B cell (primary cell): ENCODE measurements around the gene IFNA1. TPM values are rescaled to one million over a fixed set of nuclear protein-coding genes. Genes with fewer than 3 reads are reported as not detected.

Experiments used
- ATAC-seq: fragments of 200-7000 bp; cut with Tn5 transposase; one replicate; pipeline ENCODE4 v1.10.0; 2021; ENCODE audit warnings: low read depth, mild to moderate bottlenecking, moderate number of reproducible peaks, moderate library complexity
- CTCF ChIA-PET: fragments of 350-600 bp; sonication (Branson Sonifier 250); formaldehyde crosslinking; loops from one replicate; lab custom pipeline; 2021; ENCODE audit warnings: antibody characterized with exemption, inconsistent platforms; lab: Charles Lee
- POLR2A ChIA-PET: fragments of 350-600 bp; sonication (Branson Sonifier 250); formaldehyde crosslinking; loops from one replicate; lab custom pipeline; 2021; ENCODE audit warnings: antibody characterized with exemption; lab: Charles Lee
- DNase-seq: peaks from one replicate; pipeline ENCODE4 v3.0.0; 2013
- H2AFZ ChIP-seq: 2 replicates; pipeline ENCODE4 v1.6.1; 2012; ENCODE audit warnings: mild to moderate bottlenecking, low read depth, low read length; ENCODE audit not compliant: insufficient read depth, poor library complexity, severe bottlenecking
- H3K27ac ChIP-seq, 2 donors: 1 replicate in 1 of 2; 2 replicates in 1 of 2; pipeline ENCODE4 v1.5.1; 2012 to 2013; ENCODE audit warnings: low read length in 2 of 2, mild to moderate bottlenecking in 2 of 2, moderate library complexity in 1 of 2
- H3K27me3 ChIP-seq, 4 experiments: fragments of 200-600 bp in 1 of 4; sonication (generic) in 1 of 4; replicated peaks in 1 of 4; 1 replicate in 2 of 4; 2 replicates in 2 of 4; pipeline versions ENCODE4 v1.6.1 to v1.7.0; 2013 to 2016; ENCODE audit warnings: low read length in 3 of 4, mild to moderate bottlenecking in 2 of 4, mixed read lengths in 1 of 4, moderate library complexity in 1 of 4; ENCODE audit not compliant: insufficient read depth in 4 of 4, control insufficient read depth in 3 of 4; ENCODE audit errors: control extremely low read depth in 1 of 4
- H3K36me3 ChIP-seq, 2 experiments: replicated peaks in 1 of 2; 1 replicate in 1 of 2; 2 replicates in 1 of 2; pipeline versions ENCODE4 v1.6.1 to v1.7.1; 2013; ENCODE audit warnings: low read length in 1 of 2; ENCODE audit not compliant: insufficient read depth in 2 of 2, control insufficient read depth in 1 of 2; ENCODE audit errors: control extremely low read depth in 1 of 2, extremely low read depth in 1 of 2
- H3K4me1 ChIP-seq, 2 donors: fragments of 200-600 bp in 1 of 2; sonication (generic) in 1 of 2; 1 replicate in 1 of 2; 2 replicates in 1 of 2; pipeline versions ENCODE4 v1.5.1 to v1.6.1; 2013 to 2017; ENCODE audit warnings: low read length in 2 of 2; ENCODE audit not compliant: control insufficient read depth in 2 of 2, insufficient read depth in 2 of 2
- H3K4me2 ChIP-seq: replicated peaks from 2 replicates; pipeline ENCODE3; 2012; ENCODE audit warnings: mild to moderate bottlenecking, low read depth, low read length; ENCODE audit not compliant: poor library complexity, severe bottlenecking
- H3K4me3 ChIP-seq, 5 experiments: fragments of 200-600 bp in 1 of 5; sonication (generic) in 1 of 5; 1 replicate in 3 of 5; 2 replicates in 2 of 5; pipeline versions ENCODE4 v1.5.1 to v1.7.0; 2011 to 2016; ENCODE audit warnings: low read length in 4 of 5, mild to moderate bottlenecking in 4 of 5, low read depth in 2 of 5, control low read depth in 1 of 5, moderate library complexity in 1 of 5; ENCODE audit not compliant: insufficient read depth in 1 of 5; ENCODE audit errors: control extremely low read depth in 1 of 5, extremely low read depth in 1 of 5
- H3K79me2 ChIP-seq: fragments of 200-600 bp; sonication (generic); one replicate; pipeline ENCODE4 v1.6.0; 2016; ENCODE audit warnings: low read length; ENCODE audit not compliant: control insufficient read depth, insufficient read depth
- H3K9ac ChIP-seq: fragments of 200-600 bp; sonication (generic); 2 replicates; pipeline ENCODE4 v1.6.1; 2017; ENCODE audit warnings: mild to moderate bottlenecking, low read length, moderate library complexity
- H3K9me3 ChIP-seq, 3 donors: one replicate each; pipeline versions ENCODE4 v1.6.1 to v1.7.1; 2013; ENCODE audit warnings: low read length in 2 of 3; ENCODE audit not compliant: control insufficient read depth in 2 of 3, insufficient read depth in 1 of 3; ENCODE audit errors: control extremely low read depth in 1 of 3
- H4K20me1 ChIP-seq: 2 replicates; pipeline ENCODE4 v1.6.0; 2012; ENCODE audit warnings: mild to moderate bottlenecking, low read length; ENCODE audit not compliant: insufficient read depth, control insufficient read depth, poor library complexity, severe bottlenecking
- H3K27ac Mint-ChIP-seq: one replicate; pipeline ENCODE4 v1.8.0; 2021; ENCODE audit warnings: mixed read lengths
- H3K27me3 Mint-ChIP-seq: one replicate; pipeline ENCODE4 v1.8.0; 2021; ENCODE audit warnings: mixed read lengths
- H3K4me1 Mint-ChIP-seq: one replicate; pipeline ENCODE4 v1.8.0; 2021; ENCODE audit warnings: mixed read lengths
- H3K4me3 Mint-ChIP-seq: one replicate; pipeline ENCODE4 v1.8.0; 2021; ENCODE audit warnings: mixed read lengths
- H3K9me3 Mint-ChIP-seq: one replicate; pipeline ENCODE4 v1.8.0; 2022; ENCODE audit warnings: mixed read lengths; ENCODE audit not compliant: insufficient read depth
- CTCF ChIP-seq: fragments of 200-600 bp; IDR thresholded peaks from one replicate; pipeline ENCODE4 v1.8.0; 2022; ENCODE audit warnings: antibody characterized with exemption, mild to moderate bottlenecking
- EZH2 ChIP-seq: IDR thresholded peaks from 2 replicates; pipeline ENCODE4 v1.6.1; 2012; ENCODE audit warnings: borderline replicate concordance, low read depth, mild to moderate bottlenecking, moderate library complexity, low read length; ENCODE audit not compliant: insufficient read depth, poor library complexity, severe bottlenecking
- WGBS: methylation state at CpG from one replicate; pipeline ENCODE4 v1.1.5; 2013; ENCODE audit warnings: missing lambda C conversion rate; ENCODE audit not compliant: insufficient coverage; 5-methylcytosine and 5-hydroxymethylcytosine counted together
- intact Hi-C: fragments of 100-400 bp; cut with micrococcal nuclease; formaldehyde crosslinking; loops from one replicate; pipeline ENCODE4 v1.10.0; 2022
- polyA plus RNA-seq: library from polyadenylated mRNA; depleted of rRNA; stranded (reverse); fragments of >200 nt; gene quantifications from 2 replicates; pipeline ENCODE4 v1.2.3, GENCODE V29; 2012
- total RNA-seq, 2 donors: library from RNA; stranded (reverse); fragments of 120-200 nt in 1 of 2; gene quantifications; 1 replicate in 1 of 2; 2 replicates in 1 of 2; pipeline versions ENCODE4 v1.2.3 to v1.2.4, GENCODE V29; 2013 to 2022

Gene IFNA1
- total and polyA plus RNA-seq, 2 donors (not counting 1 experiment from before 2014, with no cell fraction given) = not detected

- Mint-ChIP-seq H3K9me3 (no peaks in the 10 kb centered on the region), H3K4me1 (peaks cover 10% of the 10 kb centered on the region), H3K4me3 (peak overlapping the region; percentile 58), H3K27me3 (peaks cover 64% of the 10 kb centered on the region), H3K27ac (no peak overlapping the region)
- Histone ChIP-seq H3K27me3 (peaks cover 1 to 41% (median 33%) of the 10 kb centered on the region in 4 experiments), H3K4me2 (peak overlapping the region; percentile 62), H3K36me3 (no peaks in the 10 kb centered on the region), H3K79me2 (no peaks in the 10 kb centered on the region), H3K9me3 (no peaks in the 10 kb centered on the region), H3K27ac (no peak overlapping the region), H2AFZ (peak overlapping the region; percentile 48), H3K9ac (peak overlapping the region; percentile 41), H3K4me1 (peaks cover 9 to 14% of the 10 kb centered on the region in 2 donors), H3K4me3 (peak overlapping the region in 2 of 5 experiments; percentile 14 to 35), H4K20me1 (no peaks in the 10 kb centered on the region)
- POLR2A ChIA-PET = no interaction called here
- intact Hi-C loops = no loop called here
- CTCF ChIA-PET = interaction anchor here (1.0 to 2.1 kb wide), 5 partner anchors 10 to 77 kb away, joined by 3 to 8 read pairs (median 4); no protein-coding TSS in a partner anchor
- TF ChIP-seq CTCF (no peak), EZH2 (no peak)
- WGBS = 5% methylated on average over 53 of the region's 53 CpGs
- ATAC-seq (peak; percentile 24), DNase-seq (peak; percentile 38)
These were observed 37.6 kb upstream of the IFNA1 start for GRCh38 chr9:21402386-21403251.

- Histone ChIP-seq H3K27ac (no peak overlapping the region), H3K36me3 (no peaks in the 10 kb centered on the region), H3K4me3 (no peak overlapping the region), H2AFZ (no peak overlapping the region), H3K9me3 (no peaks in the 10 kb centered on the region), H3K4me1 (peaks cover 9 to 14% of the 10 kb centered on the region in 2 donors), H4K20me1 (no peaks in the 10 kb centered on the region), H3K9ac (no peak overlapping the region), H3K4me2 (no peak overlapping the region), H3K27me3 (peaks cover 1 to 35% (median 27%) of the 10 kb centered on the region in 4 experiments), H3K79me2 (no peaks in the 10 kb centered on the region)
- Mint-ChIP-seq H3K9me3 (no peaks in the 10 kb centered on the region), H3K4me1 (peaks cover 10% of the 10 kb centered on the region), H3K27me3 (peaks cover 53% of the 10 kb centered on the region), H3K27ac (no peak overlapping the region), H3K4me3 (no peak overlapping the region)
- WGBS = 100% methylated on average over 1 of the region's 3 CpGs
- DNase-seq = no peak
- CTCF ChIA-PET = interaction anchor here (0.7 to 2.1 kb wide), 3 partner anchors 28 to 78 kb away, joined by 3 to 8 read pairs (median 4); no protein-coding TSS in a partner anchor
- POLR2A ChIA-PET = no interaction called here
- TF ChIP-seq EZH2 = no peak
- TF ChIP-seq CTCF = no peak
- intact Hi-C loops = no loop called here
- ATAC-seq = no peak
These were observed 36.1 kb upstream of the IFNA1 start for GRCh38 chr9:21404146-21404545.
